H54 (cell line): Measurements from ENCODE around the gene LCE3E.
"Not testable (repeated sequence)": the region's sequence is repeated elsewhere in the genome, so short reads cannot be mapped to it uniquely, and the experiment has no call there.

Source experiments
- DNase-seq: peaks from one replicate; pipeline ENCODE4 v3.0.0; 2011; ENCODE audit warnings: low spot score, mixed read lengths; ENCODE audit not compliant: insufficient read length
- FAIRE-seq: peaks from 3 replicates; lab custom pipeline; 2011; peaks lifted over from hg19 to GRCh38; lab: Jason Lieb, UNC
- POLR2A ChIP-seq: IDR thresholded peaks from 2 replicates; pipeline ENCODE4 v1.6.1; 2011; ENCODE audit warnings: low read depth, mild to moderate bottlenecking, low read length

Gene LCE3E, protein sequence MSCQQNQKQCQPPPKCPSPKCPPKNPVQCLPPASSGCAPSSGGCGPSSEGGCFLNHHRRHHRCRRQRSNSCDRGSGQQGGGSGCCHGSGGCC

DNA sequence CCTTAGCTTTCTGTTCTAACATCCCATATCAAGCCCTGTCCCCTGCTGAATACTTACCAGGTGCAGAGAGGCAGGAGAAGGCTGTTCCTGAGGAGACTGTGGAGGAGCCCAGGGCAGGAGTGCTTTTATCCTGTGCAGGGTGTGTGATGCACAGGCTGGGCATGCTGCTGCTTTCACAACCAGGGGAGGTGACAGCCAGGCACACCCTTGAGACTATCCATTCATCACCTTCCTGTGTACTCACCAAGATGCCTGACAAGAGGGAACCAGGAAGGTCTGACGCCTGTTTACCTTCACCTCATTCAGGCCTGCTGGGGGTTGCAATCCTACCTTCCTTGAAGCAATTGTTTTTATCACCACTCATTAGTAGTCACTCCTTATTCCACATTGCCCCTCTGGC is at the start of gene LCE3E:
TSS of gene LCE3E (minus strand) at position 100 of the 400 bp plus-strand sequence. CDS start 572 bp downstream, outside the sequence.
- FAIRE-seq (no peak), DNase-seq (no peak)
- TF ChIP-seq POLR2A = no peak

GRCh38 chr1:152613511-152613910 is 46.9 kb upstream of the LCE3E start, which contains the start of gene LCE3B:
Gene LCE3B (plus strand): TSS chr1:152613811. CDS start chr1:152613811, 0 bp downstream.
- TF ChIP-seq POLR2A = no peak
- FAIRE-seq = no peak

GRCh38 chr1:152599934-152600333 is 33.4 kb upstream of the LCE3E start, which contains the start of gene LCE3C:
Gene LCE3C (plus strand): TSS chr1:152600234. CDS start chr1:152600732, 498 bp downstream.
- TF ChIP-seq POLR2A = no peak
- no peak for FAIRE-seq

More at GRCh38 chr1:152613511-152613910, 46.9 kb upstream of the LCE3E start, which contains the start of gene LCE3B:
- DNase-seq = no peak

DNA sequence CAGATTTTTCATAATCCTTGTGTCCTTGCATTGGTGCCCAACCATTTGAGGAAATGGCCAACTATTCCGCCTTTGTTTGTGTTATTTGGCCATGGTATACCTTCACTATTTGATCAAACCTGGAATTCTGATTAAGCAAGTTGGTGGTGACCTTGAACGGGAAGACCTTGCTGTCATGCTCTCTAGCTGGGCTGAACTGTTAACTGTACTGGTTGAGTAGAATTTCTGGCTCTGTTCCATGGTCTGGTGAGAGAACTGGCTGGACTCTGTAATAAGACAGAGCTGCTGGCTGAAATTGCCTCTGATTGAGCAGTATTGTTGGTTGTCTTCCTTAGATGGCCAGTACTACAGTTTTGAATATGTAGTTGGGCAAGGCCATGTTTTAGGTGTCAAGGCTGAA is 30.4 kb upstream of the LCE3E start:
- DNase-seq = no peak

More at GRCh38 chr1:152599934-152600333, 33.4 kb upstream of the LCE3E start, which contains the start of gene LCE3C:
- no peak for DNase-seq

DNA sequence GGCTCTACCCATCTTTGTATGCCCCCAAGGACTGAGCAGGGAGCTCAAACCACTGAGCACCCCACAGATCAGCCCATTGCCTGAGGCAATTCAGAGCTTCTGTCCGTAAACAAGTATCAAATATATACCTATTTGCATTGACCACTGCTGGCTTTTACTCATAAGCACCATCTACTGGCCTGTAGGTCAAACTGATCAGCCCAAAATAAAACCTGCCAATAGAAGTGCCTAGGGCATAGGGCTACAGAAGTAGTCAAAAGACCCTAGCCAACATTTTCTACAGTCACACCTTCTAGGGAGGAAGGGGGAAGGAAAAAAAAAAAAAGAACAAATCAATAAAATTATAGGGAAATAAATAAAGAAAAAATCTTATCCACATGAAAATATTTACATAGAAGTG is 19.0 kb upstream of the LCE3E start:
- no peak for TF ChIP-seq POLR2A
- DNase-seq = no peak
- no peak for FAIRE-seq

More for the DNA sequence above, 30.4 kb upstream of the LCE3E start:
- TF ChIP-seq POLR2A = no peak
- no peak for FAIRE-seq

- FAIRE-seq (no peak), DNase-seq (no peak)
- TF ChIP-seq POLR2A = no peak
Observed at GRCh38 chr1:152582647-152583046, 16.1 kb upstream of the LCE3E start.

DNA sequence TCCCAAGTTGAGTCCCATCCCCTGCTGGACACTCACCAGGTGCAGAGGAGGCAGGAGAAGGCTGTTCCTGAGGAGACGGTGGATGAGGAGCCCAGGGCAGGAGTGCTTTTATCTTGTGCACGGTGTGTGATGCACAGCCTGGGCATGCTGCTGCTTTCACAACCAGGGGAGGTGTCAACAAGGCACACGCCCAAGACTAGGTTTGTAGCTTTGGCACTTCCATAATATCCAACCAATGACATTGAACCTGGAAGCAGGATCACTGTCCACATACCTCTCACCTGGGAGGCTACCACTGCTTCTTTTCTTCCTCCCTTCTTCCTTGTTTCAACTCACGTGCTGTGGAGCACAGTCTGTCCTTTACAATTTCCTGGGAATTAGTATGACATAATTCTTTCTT is 13.9 kb upstream of the LCE3E start, which contains the start of gene LCE3D:
TSS of gene LCE3D (minus strand) at position 84 of the 400 bp plus-strand sequence. CDS start 580 bp downstream, outside the sequence.
- no peak for TF ChIP-seq POLR2A
- FAIRE-seq = no peak

DNA sequence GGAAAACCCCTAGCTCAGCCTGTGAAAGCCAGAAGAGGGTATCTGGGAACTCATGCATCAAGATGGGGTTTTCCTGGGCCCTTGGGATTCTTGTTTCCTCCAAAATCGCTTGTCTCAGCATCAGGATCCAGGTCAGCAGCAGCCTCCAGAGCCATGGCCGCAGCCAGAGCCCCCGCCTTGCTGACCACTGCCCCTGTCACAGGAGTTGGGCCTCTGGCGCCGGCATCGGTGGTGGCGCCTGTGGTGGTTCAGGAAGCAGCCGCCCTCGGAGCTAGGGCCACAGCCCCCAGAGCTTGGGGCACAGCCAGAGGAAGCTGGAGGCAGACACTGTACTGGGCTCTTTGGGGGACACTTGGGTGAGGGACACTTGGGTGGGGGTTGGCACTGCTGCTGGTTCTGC is 12.9 kb upstream of the LCE3E start:
- DNase-seq, FAIRE-seq: not testable (repeated sequence)

More for the DNA sequence above, 13.9 kb upstream of the LCE3E start, which contains the start of gene LCE3D:
- no peak for DNase-seq

DNA sequence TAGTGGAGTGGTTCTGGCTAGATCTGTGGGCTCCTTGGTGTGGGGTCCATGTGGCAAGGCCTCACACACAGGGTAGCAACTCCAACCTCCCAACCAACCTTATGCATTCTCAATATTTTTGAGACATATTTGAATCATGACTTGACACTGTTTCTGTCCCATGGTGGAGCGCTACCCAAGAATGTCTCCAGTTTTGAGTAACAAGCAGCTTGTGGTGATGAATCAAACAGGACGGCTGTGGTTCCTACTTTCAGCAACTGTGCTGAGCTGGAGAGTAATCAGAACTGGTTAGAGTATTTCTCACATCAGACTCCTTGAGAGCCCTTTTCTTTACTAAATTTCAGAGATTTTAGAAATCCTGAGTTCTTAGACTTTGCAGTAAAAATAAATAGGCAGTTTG is 10.6 kb upstream of the LCE3E start:
- TF ChIP-seq POLR2A = no peak
- DNase-seq (no peak), FAIRE-seq (no peak)

- TF ChIP-seq POLR2A = no peak
- FAIRE-seq (no peak), DNase-seq (no peak)
Observed at GRCh38 chr1:152565535-152566215, 905 bp downstream of the LCE3E start.

- TF ChIP-seq POLR2A = no peak
- no peak for FAIRE-seq
Observed at GRCh38 chr1:152565115-152565514, 1.5 kb downstream of the LCE3E start.

DNA sequence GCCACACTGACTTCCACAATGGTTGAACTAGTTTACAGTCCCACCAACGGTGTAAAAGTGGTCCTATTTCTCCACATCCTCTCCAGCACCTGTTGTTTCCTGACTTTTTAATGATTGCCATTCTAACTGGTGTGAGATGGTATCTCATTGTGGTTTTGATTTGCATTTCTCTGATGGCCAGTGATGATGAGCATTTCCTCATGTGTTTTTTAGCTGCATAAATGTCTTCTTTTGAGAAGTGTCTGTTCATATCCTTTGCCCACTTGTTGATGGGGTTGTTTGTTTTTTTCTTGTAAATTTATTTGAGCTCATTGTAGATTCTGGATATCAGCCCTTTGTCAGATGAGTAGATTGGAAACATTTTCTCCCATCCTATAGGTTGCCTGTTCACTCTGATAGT is 18.2 kb downstream of the LCE3E start:
- not testable (repeated sequence) for FAIRE-seq, DNase-seq

More at GRCh38 chr1:152565115-152565514, 1.5 kb downstream of the LCE3E start:
- no peak for DNase-seq

DNA sequence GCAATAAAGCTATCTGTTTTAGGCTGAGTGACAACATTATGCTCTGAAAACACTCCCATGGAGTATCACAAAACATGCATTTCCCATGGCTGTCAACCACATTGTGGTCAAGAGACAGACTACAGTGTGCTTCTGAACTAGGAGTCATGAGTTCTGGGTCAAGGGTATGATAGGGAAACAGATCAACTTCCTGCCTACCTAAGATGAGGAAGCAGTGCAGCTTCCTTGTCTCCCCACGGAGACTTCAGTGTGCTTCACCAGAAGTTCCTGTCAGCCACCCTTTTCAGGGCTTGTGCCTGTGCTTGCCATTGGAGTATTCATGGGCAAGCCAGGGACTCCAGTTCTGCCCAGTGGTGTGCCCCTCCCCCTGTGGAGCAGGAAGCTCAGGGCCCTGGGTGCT is 19.9 kb downstream of the LCE3E start:
- no peak for TF ChIP-seq POLR2A
- no peak for FAIRE-seq
- DNase-seq = no peak

DNA sequence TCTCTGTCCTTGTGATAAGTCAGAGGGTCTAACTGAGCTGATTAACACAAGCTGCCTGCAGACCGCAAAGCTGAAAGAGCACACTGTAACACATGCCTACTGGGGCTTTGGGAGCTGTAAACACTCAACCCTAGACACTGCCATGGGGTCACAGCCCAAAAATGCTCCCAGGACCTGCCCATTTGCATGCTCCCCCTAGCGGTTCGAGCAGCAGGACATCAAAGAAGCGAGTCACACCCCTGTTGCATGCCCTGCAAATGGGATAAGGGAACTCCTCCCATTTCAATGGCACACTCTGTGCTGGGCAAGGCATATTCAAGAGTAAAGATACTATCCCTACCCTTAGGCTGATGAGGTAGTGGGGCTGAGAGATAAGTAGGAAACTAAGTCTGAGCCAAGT is 22.8 kb downstream of the LCE3E start:
- no peak for TF ChIP-seq POLR2A
- FAIRE-seq (no peak), DNase-seq (no peak)

GRCh38 chr1:152539901-152540300 is 26.7 kb downstream of the LCE3E start:
- no peak for FAIRE-seq
- TF ChIP-seq POLR2A = no peak

More at GRCh38 chr1:152539901-152540300, 26.7 kb downstream of the LCE3E start:
- DNase-seq = no peak
